Small intestine (tissue), 7 donors: ENCODE measurements around the gene EML1. TPM values are rescaled to one million over a fixed set of nuclear protein-coding genes. Genes with fewer than 3 reads are reported as not detected.

Experiments
- DNase-seq, 2 donors: peaks; one replicate each; pipeline versions ENCODE4 v3.0.0 to v3.0.0-alpha.2; 2013
- FAIRE-seq: peaks from 2 replicates; lab custom pipeline; 2012; peaks lifted over from hg19 to GRCh38; lab: Jason Lieb, UNC
- H3K27ac ChIP-seq, 3 donors: one replicate each; pipeline ENCODE4 v1.5.1; 2013; ENCODE audit warnings: low read length in 2 of 3, mild to moderate bottlenecking in 2 of 3, control low read depth in 1 of 3, inconsistent platforms in 1 of 3, low read depth in 1 of 3, moderate library complexity in 1 of 3
- H3K27me3 ChIP-seq, 3 donors: one replicate each; pipeline ENCODE4 v1.6.1; 2013; ENCODE audit warnings: low read length in 3 of 3, inconsistent platforms in 1 of 3; ENCODE audit not compliant: control insufficient read depth in 3 of 3, insufficient read depth in 3 of 3
- H3K36me3 ChIP-seq, 3 donors: one replicate each; pipeline ENCODE4 v1.6.1; 2013; ENCODE audit warnings: low read length in 3 of 3, inconsistent platforms in 1 of 3, low read depth in 1 of 3, mild to moderate bottlenecking in 1 of 3, moderate library complexity in 1 of 3; ENCODE audit not compliant: control insufficient read depth in 3 of 3, insufficient read depth in 2 of 3
- H3K4me1 ChIP-seq, 3 donors: one replicate each; pipeline ENCODE4 v1.6.1; 2013; ENCODE audit warnings: low read length in 2 of 3, inconsistent platforms in 1 of 3, low read depth in 1 of 3, mild to moderate bottlenecking in 1 of 3, moderate library complexity in 1 of 3; ENCODE audit not compliant: control insufficient read depth in 3 of 3, insufficient read depth in 2 of 3
- H3K4me3 ChIP-seq, 3 donors: one replicate each; pipeline ENCODE4 v1.5.1; 2013; ENCODE audit warnings: low read length in 3 of 3, control low read depth in 1 of 3, inconsistent platforms in 1 of 3, low read depth in 1 of 3, mild to moderate bottlenecking in 1 of 3, moderate library complexity in 1 of 3
- H3K9me3 ChIP-seq, 2 donors: one replicate each; pipeline ENCODE4 v1.6.1; 2013; ENCODE audit warnings: low read depth in 1 of 2, low read length in 1 of 2; ENCODE audit not compliant: control insufficient read depth in 2 of 2, insufficient read depth in 1 of 2
- WGBS, 3 donors: extraction: QIAGEN DNeasy Blood & Tissue Kit; methylation state at CpG; one replicate each; pipeline ENCODE4 v1.1.7; 2013; 5-methylcytosine and 5-hydroxymethylcytosine counted together
- polyA plus RNA-seq, 4 donors: library from polyadenylated mRNA; stranded (reverse) in 3 of 4; unstranded in 1 of 4; fragments of 200-250 nt in 3 of 4; fragments of 120-200 nt in 1 of 4; gene quantifications; one replicate each; pipeline versions ENCODE4 v1.2.1 to v1.2.3, GENCODE V29; 2013
- donor health status: healthy with polysubstance abuse.
- donor health status: control.
- donor health status: control.
- donor health status: Bipolar disorder and iron deficiency.
- donor health status: healthy.

The EML1 gene
- polyA plus RNA-seq, 4 donors, result 0.22 to 20.7 (median 5.8) TPM

DNA sequence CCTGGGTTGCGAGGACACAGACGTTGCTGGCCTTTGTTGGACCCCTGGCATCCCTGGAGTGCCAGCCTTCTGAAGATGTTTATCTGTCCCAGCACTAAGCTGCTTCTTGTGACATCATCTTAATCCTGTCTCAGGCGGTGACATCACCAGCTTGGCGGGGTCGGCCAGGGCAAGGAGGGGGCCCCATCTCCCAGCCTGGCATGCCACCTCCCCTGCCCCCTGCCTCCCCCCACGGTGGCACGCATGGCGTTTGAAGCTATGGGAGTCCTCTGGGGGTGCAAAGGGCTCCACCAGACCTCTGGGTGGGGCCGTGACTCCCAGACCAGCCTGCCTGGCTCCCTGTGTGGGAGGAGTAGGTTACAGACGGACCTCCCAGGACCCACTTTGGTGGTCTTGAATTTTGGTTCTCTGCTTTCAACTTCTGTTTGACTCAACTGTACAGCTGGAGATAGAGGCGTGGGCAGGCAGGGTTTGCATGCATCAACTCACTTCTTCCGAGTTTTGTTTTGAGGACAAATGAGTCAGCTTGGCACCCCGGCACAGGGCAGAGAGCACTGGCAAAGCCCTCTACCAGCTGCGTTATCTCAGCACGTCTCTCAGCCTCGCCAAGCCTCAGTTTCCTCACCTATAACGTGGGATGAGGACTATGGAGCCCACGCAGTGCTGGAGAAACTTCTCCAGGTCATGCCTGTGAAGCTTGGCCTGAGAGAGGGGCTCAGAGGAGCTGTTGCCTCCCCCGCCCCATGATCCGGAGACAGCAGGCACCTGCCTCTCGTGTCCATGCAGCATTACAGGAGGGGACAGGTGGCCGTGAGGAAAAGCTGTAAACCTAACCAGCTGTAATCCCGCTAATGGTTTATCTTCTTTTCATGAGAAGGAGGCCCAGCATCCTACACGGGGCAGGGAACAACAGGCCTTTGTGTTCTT is 38.8 kb upstream of the EML1 start:
- Histone ChIP-seq H3K36me3 (no peaks in the 10 kb centered on the region), H3K4me3 (no peak overlapping the region), H3K27ac (peak overlapping the region in 1 of 3 donors; percentile 4), H3K9me3 (no peaks in the 10 kb centered on the region), H3K4me1 (peaks cover 0 to 31% (median 4%) of the 10 kb centered on the region in 3 donors), H3K27me3 (peaks cover 0 to 2% (median 0%) of the 10 kb centered on the region in 3 donors)
- no peak for DNase-seq
- 20 to 57% (median 35%) methylated on average over 24 of the region's 24 CpGs for WGBS, 3 donors
- no peak for FAIRE-seq

DNA sequence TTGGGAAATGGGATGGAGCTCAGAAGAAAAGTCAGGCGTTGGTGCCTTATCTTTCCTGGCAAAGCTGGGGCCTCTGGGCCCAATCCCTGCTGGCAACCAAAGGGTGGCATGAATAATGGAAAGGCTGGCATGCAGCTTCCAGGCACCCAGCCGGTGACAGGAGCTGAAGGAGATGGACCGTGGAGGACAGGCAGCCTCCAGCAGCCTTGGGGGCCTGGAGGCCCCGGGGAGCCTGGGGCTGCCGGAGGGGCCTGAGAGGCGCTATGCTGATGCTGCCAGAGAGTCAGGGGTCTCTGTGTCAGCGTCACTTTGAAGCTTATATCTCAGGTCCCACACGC is 38.2 kb upstream of the EML1 start:
- no peak overlapping the region for H3K27ac ChIP-seq
- FAIRE-seq (no peak), DNase-seq (no peak)
- no peaks in the 10 kb centered on the region for H3K9me3 ChIP-seq
- no peak overlapping the region for H3K4me3 ChIP-seq
- WGBS, 3 donors, result 23 to 69% (median 41%) methylated on average over 8 of the region's 8 CpGs
- H3K27me3 ChIP-seq, result peaks cover 0 to 2% (median 0%) of the 10 kb centered on the region in 3 donors
- no peaks in the 10 kb centered on the region for H3K36me3 ChIP-seq
- H3K4me1 ChIP-seq, result peaks cover 0 to 31% (median 4%) of the 10 kb centered on the region in 3 donors

DNA sequence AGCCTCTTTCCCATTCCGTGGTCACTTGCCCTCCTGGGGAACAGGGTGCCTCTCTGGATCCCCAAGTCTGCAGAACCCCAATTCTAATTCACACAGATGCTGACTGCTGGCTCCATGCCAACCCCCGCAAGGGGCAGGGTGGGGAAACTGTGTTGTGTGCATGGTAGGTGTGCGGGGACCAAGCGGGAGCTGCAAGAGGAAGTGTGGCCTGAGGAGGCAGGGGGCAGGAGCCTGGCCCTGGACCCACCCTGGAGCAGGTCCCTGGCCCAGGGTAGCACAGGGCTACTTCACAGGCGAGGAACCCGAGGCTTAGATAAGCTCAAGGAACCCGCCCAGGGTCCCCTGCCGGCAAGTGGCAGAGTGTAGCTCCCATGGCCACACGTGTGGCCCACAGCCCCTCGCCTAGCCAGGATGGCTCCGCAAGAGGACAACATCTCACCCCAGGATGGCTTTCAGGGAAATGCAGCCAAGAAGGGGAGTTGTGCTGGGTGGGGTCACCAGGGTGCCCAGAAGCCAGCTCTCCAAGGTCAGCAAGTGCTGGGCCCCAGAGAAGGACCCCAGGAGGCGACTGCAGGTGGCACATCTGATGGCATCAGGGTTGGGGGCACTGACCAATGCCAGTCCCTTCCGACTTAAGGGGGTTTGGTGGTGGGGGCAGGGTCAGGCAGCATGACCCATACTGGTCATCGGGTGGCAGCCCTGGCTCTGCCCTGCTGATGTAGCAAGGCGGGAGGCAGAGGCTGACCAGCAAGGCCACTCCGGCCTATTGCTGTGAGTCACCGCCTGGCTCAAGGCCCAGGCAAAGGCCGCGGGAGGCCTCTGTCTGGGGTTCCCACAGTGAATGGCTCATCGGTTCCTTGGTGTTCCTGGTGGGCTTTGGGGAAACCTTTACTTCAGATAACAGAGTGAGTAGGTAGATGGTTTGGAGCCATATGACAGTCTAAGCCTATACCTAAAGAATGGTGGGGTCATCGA is 37.3 kb upstream of the EML1 start:
- Histone ChIP-seq H3K9me3 (no peaks in the 10 kb centered on the region), H3K4me3 (no peak overlapping the region), H3K27me3 (no peaks in the 10 kb centered on the region), H3K27ac (peak overlapping the region in 1 of 3 donors; percentile 59), H3K36me3 (no peaks in the 10 kb centered on the region), H3K4me1 (peaks cover 0 to 31% (median 4%) of the 10 kb centered on the region in 3 donors)
- WGBS, 3 donors, result 43 to 55% (median 44%) methylated on average over 21 of the region's 21 CpGs
- DNase-seq (no peak), FAIRE-seq (no peak)

DNA sequence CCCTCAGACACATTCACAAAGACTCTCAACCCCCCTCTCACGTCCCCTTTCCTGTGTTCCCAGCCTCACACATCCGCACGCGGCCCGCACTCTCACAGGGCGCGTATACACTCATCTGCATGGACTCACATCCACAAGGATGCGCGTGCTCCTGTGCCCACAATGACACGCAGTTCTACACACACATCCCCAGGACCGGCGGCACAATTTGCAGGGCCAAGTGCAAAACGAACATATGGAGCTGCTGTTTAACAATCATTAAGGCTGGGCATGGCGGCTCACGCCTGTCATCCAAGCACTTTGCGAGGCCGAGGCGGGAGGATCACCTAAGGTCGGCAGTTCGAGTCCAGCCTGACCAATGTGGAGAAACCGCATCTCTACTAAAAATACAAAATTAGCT is 36.4 kb upstream of the EML1 start:
- peak overlapping the region in 1 of 3 donors; percentile 59 for H3K27ac ChIP-seq
- FAIRE-seq (no peak), DNase-seq (no peak)
- H3K9me3 ChIP-seq, result no peaks in the 10 kb centered on the region
- no peak overlapping the region for H3K4me3 ChIP-seq
- no peaks in the 10 kb centered on the region for H3K27me3 ChIP-seq
- H3K36me3 ChIP-seq, result no peaks in the 10 kb centered on the region
- WGBS, 3 donors, result 89 to 93% (median 91%) methylated on average over 21 of the region's 21 CpGs
- peaks cover 0 to 31% (median 3%) of the 10 kb centered on the region in 3 donors for H3K4me1 ChIP-seq

DNA sequence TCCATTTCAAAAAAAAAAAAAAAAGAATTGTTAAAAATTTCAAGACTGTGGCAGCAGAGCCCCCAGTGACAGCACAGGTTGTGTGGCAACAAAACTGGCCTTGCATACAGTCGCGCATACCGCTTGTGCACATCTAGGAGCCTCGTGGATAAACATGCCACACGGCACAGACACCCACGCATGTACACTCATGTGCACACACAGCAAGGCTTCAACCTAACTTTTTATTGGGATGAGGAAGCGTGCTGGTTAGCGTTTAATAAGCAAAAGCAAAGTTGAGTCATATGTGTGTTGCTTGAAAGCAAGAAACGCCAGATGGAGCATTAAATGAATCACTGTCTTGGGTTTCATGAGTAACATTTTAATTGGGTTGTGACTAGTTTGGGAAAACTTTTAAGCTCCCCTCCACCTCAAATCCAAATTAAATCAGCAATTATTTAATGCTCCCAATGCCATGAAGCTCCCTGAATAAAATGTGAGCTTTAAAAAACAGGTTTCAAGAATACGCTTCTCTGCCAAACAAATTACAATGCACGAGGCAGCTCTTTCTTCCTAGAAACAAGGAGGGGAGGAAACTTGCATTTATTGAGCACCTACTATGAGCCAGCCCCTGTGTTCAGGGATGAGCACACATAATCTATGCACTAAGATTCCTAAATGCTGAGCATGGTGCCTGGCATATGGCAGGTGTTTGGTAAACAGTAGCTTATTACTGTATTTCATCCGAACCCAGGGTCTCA is 35.7 kb upstream of the EML1 start:
- FAIRE-seq, result no peak
- no peak for DNase-seq
- H3K27ac ChIP-seq, result peak overlapping the region in 1 of 3 donors; percentile 46
- no peaks in the 10 kb centered on the region for H3K27me3 ChIP-seq
- H3K9me3 ChIP-seq, result no peaks in the 10 kb centered on the region
- H3K36me3 ChIP-seq, result no peaks in the 10 kb centered on the region
- no peak overlapping the region for H3K4me3 ChIP-seq
- H3K4me1 ChIP-seq, result peaks cover 0 to 29% (median 2%) of the 10 kb centered on the region in 3 donors
- 66 to 76% (median 69%) methylated on average over 12 of the region's 12 CpGs for WGBS, 3 donors

DNA sequence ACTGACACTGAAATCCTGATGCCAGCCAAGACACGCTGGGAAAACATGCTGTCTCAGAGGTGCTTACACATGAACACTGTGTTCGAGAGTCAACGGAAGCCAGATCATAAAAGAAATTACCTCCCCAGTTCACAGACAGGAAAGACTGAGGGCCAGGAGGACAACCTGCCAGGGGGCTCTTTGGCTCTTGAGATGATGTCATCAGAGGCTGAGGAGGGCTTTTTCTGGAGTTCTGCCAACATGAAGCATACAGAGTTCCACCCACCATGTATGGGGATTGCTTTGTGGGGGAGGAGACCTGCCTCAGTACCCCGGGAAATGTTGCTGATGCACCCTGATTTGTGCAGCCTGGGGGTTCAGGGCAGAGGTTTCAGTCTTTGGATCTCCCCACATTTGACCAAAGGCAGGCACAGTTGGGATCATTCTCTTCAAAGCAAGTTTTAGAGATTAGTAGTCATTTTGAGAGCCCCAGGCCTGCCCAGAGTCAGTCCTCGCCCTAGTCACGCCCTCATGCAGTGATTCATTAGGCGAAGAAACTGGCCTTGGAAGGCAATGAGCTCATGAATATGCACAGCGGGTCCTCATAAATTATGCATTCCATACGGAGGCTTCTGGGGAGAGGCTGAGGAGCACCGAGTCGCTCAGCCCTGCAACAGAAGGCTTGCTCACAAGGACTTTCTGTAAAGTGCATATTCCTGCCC is 34.9 kb upstream of the EML1 start:
- no peak for DNase-seq
- Histone ChIP-seq H3K4me3 (no peak overlapping the region), H3K4me1 (peaks cover 0 to 23% (median 0%) of the 10 kb centered on the region in 3 donors), H3K27me3 (no peaks in the 10 kb centered on the region), H3K36me3 (no peaks in the 10 kb centered on the region), H3K27ac (peak overlapping the region in 1 of 3 donors; percentile 46), H3K9me3 (no peaks in the 10 kb centered on the region)
- 58 to 64% (median 64%) methylated on average over 11 of the region's 11 CpGs for whole genome bisulfite sequencing, 3 donors
- no peak for FAIRE-seq

DNA sequence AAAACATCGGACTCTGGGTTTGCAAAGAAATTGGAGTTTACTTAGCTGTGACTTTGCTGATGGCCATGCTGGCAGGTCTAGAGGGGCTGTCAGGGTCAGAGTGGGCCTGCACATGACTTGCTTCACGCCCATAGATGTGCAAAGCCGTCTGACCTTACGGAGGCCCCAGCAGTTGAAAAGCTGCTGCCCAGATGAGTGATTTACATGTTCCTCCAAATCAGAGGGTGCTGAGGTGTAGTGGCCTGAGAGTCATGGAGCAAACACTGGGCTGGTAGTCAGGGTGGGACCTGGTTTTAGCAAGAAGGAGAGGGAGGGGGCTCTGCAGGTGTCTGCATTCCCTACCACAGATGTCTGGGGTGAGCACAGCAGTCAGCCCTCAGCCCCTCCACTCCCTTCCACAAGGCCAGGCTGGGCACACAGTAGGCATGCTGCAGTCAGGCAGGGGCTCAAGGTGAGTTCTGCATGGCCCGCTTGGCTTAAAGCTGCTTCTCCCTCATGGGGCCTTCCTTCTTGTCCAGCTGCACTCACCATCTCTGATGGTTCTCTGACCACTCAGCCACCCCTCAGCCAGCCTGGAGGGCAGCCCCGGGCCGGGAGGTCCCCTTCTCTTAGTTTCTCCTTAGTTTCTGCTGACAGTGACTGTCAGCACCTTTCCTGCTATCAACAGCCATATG is 34.2 kb upstream of the EML1 start:
- Histone ChIP-seq H3K4me3 (no peak overlapping the region), H3K27me3 (no peaks in the 10 kb centered on the region), H3K27ac (no peak overlapping the region), H3K36me3 (no peaks in the 10 kb centered on the region), H3K9me3 (no peaks in the 10 kb centered on the region), H3K4me1 (peaks cover 0 to 20% (median 0%) of the 10 kb centered on the region in 3 donors)
- FAIRE-seq (no peak), DNase-seq (no peak)
- WGBS, 3 donors, result 81 to 85% (median 81%) methylated on average over 7 of the region's 7 CpGs
